GM21619 (cell line): ENCODE data around the gene KIF16B.
"Not testable (repeated sequence)": the region's sequence is repeated elsewhere in the genome, so short reads cannot be mapped to it uniquely, and the experiment has no call there.

ENCODE experiments used
- ATAC-seq: cut with Tn5 transposase; IDR thresholded peaks from one replicate; pipeline ENCODE4 v1.9.1; 2021; ENCODE audit not compliant: unreplicated experiment

KIF16B gene

DNA sequence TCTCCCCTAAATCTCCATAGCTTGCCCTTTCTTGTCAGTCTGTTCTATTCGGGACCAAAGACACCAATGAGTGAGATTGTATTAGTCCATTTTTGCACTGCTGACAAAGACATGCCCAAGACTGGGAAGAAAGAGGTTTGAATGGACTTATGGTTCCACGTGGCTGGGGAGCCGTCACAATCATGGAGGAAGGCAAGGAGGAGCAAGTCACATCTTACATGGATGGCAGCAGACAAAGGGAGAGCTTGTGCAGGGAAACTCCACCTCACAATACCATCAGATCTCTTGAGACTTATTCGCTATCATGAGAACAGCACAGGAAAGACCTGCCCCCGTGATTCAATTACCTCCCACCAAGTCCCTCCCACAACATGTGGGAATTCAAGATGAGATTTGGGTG is 133.7 kb downstream of the KIF16B start:
- not testable (repeated sequence) for ATAC-seq

DNA sequence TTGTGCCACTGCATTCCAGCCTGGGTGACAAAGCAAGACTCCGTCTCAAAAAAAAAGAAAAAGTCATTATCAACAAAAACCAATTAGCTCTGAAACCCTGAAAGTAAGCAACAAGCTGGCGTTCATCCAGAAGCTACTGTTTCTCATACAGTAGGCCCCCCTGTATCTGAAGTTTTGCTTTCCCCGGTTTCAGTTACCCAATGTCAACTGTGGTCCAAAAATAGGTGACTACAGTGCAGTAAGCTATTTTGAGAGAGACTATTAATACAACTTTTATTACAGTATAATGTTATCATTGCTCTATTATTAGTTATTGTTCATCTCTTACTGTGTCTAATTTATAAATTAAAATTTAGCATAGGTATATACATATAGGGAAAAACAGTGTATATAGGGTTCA is 135.1 kb downstream of the KIF16B start:
- no peak for ATAC-seq

DNA sequence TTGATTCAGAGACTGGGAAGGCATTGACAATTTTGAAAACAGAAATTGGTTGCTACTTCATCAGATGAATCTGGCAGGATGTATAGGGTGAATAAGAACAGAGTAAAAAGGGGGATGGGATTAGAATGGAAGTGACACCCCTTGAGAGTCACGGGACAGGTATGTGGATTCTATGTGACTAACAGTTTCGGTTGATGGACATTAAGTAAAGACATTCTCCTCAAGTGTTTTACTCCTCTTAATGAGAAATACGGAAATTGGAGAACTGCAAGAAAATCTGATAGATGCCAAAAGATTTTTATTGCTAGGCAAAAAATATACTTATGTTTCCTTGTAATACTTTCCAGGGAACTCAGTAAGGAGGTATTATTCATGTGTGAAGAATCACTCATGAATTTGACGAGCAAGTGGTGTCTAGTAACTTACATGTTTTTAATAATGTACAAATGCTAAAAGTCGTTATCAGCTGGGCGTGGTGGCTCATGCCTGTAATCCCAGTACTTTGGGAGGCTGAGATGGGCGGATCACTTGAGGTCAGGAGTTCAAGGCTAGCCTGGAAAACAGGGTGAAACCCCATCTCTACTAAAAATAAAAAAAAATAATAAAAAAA is 135.8 kb downstream of the KIF16B start:
- ATAC-seq = no peak

DNA sequence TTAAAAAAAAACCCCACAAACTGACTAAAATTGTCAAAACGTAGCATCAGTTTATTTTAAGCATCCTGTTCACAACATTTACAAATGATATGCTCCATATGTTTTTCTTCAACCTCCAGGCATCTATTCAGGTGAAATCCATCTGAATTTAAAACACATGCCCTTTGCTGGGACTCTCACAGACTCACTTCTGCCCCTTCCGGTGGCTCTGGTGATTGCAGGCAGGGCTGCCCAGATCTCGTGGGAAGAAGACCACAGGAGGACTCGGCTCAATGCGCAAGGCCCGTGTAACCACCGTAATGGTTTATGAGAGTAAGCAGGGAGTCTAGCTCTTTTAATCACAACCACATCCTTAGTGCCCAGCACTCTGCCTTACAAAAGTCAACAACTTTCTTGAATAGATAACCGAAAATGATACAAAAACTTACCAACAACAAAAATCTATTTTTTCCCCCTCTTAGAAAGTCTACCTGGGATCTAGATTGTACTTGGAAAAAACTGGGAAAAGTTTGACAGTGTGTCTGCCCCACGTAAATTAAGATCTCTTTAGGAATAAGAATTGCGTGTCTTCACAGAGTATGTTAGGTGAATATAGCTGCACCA is 139.1 kb downstream of the KIF16B start:
- no peak for ATAC-seq

DNA sequence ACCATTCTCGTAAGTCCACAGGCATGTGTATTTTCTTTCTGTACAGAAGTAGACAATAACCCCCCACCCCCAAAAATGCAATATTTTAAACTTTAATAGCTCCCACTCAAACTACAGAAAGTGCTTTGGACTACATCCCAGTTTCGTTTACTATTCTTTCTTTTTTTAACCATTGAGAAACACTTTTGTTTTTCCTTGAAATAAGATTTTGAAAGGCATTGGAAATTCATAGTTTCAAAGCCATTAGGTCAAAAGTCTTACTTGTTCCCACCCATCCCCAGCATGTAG is 140.0 kb downstream of the KIF16B start:
- ATAC-seq = no peak

DNA sequence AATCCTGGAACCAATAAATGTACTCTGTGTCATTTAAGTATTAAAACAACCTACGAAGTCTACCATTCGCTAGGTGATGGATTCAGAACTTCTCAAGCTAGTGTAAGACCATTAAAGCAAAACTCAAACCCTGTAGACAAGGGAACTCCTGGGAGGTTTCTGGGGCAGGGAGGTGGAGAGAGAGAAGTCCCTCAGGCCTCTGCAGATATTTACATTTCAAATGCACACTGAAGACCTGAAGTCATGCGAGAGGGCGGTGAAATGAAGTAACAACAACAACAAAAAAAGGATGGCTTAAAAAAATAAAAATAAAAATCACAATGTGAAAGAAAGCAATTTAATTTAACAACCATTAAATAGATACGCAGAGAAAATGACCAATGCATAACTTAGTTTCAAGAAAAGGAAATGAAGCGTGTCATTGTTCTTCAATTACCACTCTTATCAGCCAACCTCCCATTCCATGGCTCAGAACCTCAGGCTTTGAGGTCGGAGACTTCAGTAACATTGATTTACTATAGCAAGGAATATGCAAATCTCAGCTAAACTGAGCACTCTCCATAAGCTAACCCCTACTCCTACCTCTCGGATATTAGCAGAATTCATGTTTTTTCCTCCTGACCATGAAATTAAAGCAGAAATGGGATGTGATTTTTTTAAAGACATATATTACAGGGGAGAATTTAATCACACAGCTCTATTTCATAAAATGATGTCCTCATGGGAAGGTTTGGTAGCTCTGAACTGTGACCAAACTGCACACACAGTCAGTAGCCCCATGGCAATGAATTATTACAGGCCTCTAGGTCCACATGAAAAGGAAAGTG is 140.6 kb downstream of the KIF16B start:
- no peak for ATAC-seq

DNA sequence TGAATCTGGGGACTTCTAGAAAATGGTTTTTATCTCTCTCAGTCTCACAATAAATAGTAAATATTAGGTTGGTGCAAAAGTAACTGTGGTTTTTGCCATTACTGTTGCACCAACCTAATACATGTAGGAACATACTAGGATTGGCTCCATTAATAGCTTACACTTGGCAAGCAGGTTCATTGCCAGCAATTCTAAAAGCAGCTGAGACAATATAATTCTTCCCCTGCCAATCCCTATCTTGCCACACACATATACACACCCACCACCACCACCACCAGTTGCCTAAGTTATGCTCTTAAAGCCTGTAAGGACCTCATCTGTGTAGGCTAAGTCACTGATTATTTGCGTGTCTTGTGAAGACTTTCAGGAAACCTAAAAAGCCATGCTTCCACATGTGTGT is 145.1 kb downstream of the KIF16B start:
- ATAC-seq = no peak

DNA sequence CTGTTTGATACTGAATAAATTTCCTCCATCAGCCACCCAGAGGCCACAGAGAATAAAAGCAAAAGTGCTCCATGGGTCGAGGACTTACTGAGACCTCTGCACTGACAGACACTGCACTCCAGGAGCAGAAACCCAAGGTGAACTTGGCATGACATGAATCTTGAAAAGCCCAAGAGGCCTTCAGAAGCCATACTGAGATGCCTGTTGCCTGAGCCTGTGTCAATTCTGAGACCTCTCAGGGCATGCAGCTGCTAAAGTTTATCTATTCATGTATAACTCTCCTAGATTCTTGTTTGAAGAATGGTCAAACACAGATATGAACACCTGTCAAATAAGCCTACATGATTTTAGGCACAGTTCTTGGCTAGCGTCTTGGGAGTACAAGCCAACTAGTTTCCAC is 145.7 kb downstream of the KIF16B start:
- ATAC-seq = no peak

DNA sequence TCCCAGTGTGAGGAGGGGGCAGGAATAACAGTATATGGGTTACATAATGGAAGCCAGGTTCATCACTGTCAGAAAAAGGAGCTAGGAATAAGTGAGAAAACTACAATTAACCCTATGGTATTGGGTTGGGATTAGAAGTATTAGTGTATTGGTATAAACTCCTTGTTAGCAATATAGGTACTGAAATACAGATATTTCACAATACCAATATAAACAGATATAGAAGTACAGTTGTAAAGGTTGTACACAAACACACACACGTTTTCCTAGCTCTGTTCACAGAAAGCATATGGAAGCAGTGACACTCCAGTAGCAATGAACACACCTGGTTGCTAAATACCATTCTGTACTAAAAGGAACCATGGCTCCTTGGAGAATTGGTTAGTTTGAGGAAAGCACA is 148.5 kb downstream of the KIF16B start:
- ATAC-seq = no peak

DNA sequence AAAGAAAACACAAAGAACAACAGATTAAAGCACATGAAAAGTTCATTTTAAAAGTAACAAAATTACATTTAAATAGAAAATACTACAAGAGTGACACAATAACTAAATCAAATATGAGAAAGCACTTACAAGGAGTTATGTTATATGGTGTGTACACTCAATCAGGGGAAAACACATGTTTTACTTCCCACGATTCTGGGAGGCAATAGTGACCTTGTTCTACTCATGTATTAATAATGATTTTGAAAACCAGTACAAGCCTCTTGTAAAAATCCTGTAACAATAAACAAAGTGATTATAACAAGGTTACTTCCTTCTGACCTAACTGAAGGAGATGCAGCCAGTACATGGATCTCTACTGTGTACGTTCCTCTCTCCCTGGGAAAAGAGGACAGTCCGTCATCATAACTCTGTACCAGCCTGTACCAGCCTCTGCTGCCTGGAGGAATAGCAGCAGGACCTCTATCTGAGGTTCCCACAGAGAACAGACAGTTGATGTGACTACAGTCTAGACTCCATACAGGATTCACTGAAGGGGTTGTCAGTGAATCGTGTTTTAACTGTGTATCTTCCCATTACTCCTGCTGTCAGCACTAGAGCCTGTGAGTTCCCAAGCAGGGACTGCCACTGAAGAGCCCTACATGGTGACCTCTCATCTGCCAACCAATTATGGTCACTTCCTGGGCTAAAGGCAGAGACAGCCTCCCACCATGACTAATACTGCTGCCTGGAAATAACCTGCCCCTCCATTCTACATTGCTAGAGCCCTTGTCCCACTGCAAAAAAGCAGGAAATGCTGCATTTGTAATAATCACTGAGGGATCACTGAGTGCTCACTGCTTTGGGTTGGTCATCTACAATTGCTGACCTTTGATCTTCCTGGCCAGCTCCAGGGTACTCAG is 149.7 kb downstream of the KIF16B start:
- no peak for ATAC-seq

DNA sequence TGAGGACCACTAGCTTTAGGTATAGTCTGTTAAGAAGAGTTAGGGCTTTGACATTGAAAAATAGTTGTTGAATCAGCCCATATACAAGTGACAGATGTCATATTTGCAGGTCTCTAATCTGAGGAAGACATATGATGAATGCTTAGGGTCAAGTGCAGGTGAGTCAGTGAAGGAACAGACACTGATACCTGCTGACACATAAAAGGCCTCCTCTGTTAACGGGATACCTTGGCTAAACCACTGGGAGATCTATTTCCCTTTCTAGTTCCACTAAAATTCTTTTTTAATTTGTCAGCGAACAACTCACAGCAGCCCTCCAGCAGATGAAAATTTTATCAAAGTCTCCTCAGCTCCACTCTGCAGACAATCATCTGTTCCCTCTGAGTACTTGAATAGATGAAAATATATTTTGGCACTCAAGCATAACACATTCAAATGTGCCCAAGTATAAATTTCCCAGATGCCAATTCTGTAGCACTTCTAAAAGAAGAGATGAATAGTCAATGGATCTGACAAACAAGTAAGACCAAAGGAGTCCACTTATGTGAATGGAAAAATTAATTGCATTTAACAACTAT is 154.0 kb downstream of the KIF16B start:
- no peak for ATAC-seq

DNA sequence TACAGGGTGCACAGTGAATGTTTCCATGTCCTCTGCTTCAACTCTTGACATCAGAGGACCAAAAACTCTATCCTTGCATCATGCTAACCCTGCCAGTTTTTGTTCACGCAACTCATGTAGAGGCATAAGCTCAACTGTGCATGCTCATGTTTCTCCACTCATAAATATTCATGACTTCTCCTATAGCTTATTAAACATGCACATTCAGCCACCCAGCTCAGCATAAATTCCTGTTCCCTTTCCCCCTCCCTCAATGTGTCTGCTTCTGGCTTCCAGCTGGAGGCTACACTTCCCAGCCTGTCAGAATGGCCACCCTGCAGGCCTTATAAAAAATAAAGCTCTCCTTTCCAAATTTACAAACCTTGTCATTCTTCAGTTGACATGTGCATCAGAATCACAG is 154.6 kb downstream of the KIF16B start:
- ATAC-seq = no peak

DNA sequence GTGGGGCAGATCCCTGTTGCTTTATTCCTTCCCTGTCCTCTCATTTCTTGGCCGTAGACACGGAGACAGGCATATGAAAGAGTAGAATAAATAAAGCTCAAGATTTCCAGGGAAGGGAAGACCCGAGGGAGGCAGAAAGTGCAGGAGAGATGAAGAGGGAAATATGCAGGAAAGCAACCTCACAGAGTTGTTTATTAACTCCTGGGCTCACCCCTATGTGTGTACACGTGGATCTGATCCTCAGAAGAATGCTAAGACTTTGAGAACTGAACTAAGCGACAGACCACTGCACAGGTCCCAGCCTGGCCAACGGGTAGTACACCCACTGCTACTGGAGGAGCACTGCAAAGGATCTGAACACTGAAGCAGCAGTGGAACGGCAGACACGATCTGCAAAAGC is 156.2 kb downstream of the KIF16B start:
- no peak for ATAC-seq

DNA sequence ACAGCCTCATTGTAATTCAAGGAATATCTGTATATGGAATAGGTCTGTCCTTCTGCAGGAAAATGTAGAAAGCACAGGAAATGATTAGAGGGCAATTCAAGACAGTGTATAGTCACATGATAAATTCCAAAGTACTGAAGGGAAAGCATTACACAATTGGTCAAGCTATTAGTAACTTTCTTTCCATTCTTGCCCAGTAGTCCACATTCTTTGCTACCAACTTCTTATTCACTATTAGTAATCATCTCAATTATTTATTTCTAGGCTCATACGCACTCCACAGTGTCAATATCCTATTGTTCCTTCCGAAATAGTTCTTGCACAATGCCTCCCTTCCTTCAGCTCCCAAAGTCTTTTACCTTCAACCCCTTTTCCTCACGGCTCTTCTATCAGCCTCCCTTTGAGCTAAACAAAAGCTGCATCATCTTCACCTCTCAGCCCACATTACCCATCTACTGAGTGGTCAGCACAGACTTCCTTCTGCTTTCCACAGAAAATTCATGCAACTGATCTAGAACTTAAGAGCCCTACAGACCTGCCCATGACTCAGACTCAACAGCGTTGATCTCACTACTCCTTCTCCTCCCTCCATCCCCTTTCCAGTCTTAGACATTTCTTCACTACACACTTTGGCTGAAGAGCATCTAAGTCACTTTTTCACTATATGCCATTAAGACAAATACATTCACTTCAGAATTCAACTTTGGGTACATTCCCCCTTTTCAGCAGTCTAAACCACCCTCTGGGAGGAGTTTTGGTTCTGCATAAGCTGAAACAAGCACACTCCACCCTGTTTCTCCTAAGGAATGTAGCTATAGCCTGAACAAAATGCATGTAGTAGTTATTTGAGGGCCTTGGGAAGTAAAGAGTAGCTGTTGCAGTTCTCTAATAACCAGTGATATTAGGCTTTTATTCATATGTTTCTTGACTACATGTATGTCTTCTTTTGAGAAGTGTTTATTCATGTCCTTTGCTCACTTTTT is 157.9 kb downstream of the KIF16B start:
- no peak for ATAC-seq

DNA sequence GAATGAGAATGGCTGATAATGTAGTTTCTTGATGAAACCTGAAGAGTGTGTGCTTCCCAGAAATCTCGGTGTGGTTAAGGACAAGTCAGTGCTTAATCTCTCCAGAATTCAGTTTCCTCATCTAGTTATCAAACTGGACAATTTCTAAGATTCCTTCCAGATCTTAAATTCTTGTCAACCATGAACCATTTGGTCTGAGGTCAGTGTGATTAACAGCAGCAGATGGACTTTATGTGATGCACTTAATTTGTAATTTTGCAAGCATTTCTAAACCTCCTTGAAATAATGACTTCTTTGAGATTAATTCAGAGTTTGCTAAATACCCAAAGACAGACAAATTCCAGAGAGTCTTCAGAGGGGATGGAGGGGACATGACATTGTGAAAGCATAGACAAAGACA is 160.3 kb downstream of the KIF16B start:
- ATAC-seq = no peak

DNA sequence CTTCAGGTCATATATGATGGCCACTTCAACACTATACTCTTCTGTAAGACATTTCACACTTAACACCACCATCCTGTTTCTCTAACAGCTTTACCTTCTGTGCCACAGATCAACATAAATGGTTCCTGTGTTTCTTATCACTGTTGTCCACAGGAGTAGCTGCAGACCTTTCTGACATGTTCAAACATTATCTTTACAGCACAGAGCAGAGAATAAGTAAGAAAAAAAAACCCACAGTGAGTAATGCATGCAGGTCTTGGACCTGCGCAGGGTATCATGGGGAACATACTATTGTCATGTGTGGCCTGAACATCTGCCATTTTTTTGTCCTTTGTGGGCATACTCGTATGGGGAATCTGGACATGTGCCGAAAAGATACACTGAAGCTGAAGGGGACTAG is 161.9 kb downstream of the KIF16B start:
- no peak for ATAC-seq

DNA sequence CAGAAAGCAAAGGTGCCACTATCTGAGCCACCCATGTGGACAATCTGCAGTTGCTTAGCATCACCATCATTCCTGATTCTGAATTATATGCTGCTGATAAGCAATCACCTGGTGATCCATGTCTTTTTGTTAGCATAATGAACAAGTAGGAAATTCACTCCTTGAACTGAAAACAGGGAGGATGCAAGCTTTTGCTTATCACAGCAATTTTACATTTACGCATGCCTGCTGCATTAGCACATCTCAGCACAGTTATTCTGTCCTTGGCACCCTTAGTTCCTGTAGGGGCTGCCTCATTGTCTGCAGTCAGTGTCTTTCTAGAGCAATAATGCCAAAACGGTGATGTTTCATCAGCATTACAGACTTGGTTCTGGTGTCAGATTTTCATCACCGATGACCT is 162.6 kb downstream of the KIF16B start:
- ATAC-seq = no peak

DNA sequence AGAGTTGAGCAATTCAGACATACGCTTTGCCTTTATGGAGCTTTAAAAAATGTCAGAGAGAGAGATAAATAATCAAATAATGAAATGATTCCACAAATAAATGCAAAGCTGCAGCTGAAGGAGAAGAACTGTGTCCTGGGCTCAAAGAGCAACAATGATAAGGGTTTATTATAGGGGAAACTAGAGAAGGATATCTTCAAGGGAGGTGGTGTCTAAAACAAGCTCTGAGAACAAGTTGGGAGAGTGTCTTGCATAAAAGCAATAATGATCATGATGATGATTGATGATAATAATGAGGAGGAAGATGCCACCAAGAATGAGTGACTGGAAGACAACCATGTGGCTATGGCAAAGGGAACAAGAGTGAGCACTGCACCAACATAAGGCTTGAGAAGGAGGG is 164.3 kb downstream of the KIF16B start:
- no peak for ATAC-seq

DNA sequence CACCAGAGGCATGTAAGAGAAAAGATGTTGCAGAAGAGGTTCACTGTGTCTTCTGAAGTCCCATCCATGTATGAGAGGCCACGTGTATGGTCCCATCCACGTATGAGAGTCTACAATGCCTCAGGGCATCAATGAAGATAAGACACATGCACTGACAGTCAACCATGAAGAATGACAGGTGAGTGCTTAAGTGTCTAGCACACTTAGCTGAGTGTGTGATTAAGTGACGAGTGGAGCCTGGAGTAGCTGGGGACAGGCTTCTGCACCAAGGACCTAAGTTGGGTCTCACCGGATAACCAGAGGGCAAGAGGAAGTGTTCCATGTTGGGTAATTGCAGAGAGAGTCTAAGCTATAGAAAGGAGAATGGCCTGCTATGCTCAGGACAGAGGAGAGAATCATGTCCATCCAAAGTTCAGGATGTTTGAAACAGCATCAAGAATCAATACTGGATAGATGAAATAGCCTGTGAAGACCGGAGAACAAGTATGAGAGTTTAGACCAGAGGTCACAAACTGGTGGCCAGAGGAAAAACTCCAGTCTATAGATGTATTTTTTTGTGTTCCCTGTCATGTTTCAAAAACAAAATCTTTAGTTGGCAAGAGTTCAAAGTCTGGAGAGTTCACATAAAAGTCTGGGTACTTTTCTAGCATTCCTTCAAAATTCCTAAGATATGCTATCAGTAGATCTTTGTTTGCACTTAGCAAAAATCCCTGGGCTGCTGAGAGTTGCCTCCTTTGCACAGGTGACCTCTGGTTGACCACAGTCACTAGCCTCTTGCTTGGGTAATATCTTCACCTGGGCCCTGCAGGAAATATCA is 165.8 kb downstream of the KIF16B start:
- no peak for ATAC-seq
